ENCODE data around the gene PINLYP.
"Not testable (repeated sequence)": the region's sequence is repeated elsewhere in the genome, so short reads cannot be mapped to it uniquely, and the experiment has no call there.

The PINLYP gene
- total RNA-seq: 0.15 to 1.3 reads per million in 2 donors

DNA sequence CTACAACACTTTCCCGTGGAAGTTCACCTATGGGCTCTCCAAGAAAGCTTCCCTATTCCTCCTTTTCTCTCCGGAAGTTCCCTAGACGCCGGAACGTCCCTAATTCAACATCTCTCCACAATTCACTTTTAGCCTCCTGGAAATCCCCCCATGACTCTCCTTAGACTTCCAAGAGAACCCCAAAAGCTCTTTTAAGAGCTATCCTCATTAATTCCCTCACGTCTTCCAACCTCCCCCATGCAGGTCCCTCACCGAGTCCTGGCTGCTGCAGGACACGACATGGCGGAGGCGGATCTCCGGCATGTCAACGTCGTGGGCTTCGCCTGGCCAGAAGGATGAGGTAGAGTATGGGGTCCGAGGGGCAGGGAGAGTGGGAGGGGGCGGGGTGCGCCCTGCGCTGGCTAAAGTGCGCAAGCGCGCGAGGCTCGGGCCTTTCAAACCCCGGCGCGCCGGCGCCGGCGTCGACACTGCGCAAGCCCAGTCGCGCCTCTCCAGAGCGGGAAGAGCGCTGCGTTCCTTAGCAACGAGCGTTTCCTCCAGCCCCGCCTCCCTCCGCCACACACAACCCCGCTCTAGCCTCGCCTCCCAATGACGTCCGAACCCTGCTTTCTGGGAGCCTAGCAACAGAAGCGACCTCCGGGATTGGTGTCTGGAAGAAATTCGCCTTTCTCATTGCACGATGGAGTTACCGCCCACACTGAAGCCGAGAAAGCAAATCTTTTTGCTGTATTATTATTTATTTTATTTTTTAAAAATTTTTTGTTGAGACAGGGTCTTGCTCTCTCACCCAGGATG lies at the start of gene PINLYP, which contains the start of gene XRCC1:
PINLYP (plus strand) TSS at position 646 of the 795 bp plus-strand sequence. CDS start 1,391 bp downstream, outside the sequence.
XRCC1 (minus strand) TSS at position 372 of the 795 bp plus-strand sequence; CDS start at position 303, 69 bp downstream.
- DNase-seq: peak; percentile 89

DNA sequence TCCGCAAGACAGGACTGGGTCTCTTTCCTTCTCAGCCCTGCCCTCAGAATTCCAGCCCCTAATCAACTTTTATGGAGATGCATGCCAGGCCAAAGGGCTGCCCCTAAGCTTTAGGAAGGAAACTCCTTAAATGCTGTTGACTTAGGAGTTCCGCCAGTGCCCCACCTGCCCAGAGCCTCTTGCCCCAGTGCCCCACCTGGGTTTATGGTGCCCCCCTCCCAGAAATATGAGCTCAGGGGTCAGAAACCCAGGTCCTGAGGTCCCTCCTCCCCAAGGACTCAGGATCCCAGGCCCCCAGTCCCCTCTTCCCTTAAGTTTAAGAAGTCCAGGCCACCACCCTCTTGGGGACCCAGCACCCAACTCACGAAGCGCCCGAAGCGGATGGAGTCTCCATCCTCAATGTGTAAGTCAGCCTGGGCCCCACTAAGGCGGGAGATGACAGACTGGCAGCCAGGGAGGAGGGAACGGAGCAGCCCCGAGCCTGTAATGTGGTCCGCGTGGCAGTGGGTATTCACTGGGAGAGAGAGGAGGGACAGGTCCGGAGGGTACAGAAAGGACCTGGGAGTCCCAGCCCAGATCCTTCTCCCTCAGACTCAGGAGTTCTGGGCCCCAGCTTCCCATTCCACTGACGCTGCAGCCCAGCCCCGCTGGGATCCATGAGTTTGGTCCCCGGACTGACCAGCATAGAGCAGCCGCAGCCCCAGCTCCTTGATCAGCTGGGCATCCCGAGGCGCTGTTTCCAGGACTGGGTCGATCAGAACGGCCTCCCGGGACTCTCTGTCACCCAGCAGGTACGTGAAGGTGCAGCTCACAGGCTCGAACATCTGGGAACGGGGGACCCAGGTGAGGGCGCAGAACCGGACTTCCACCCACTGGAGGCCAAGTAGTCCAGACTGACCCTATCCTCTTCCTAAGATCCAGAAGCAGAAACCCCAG lies 49.5 kb upstream of the PINLYP start:
- DNase-seq: no peak

DNA sequence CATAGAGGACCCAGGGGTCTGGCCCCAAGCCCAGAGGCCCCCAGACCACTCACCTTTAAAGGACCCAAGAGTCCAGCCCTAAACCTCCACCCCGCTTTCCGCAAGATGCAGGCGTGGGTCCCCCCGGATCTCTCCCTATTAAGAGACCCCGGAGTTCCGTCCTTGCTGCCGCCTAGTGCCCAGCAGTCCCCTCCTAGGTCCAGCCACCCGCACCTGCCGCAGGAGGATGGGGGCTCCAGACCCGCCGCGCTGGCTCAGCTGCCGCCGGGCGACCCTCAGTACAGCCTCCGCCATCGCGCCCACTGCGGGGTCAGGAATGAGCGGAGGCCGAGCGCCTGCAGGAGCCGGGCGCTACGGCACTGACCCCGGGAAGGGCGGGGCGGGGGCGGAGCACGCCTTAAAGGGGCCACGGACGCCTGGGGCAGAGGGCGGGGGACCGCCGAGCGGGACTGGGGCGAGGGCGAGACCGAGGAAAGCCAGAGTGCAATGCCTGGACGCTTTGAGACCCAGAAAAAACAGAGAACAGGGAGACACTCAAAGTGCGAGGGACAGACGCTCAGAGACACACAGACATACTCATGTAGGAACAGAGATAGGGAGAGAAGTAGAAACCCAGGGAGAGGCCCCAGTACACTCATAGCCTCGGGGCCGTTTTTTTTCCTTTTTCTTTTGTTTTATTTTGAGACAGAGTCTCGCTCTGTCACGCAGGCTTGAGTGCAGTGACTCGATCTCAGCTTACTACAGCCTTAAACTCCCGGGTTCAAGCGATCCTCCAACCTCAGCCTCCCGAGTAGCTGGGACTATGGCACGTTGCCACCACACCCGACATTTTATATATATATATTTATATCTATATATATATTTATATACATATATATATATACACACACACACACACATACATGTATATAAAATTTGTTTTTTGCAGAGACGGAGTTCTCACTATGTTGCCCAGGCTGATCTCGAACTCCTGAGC lies 48.4 kb upstream of the PINLYP start, which contains the start of gene ETHE1:
ETHE1 (minus strand) TSS at position 318 of the 976 bp plus-strand sequence; CDS start at position 294, 24 bp downstream.
- DNase-seq: peak; percentile 60

- no peak for DNase-seq
Measured at GRCh38 chr19:43527860-43528622, 47.6 kb upstream of the PINLYP start.

DNA sequence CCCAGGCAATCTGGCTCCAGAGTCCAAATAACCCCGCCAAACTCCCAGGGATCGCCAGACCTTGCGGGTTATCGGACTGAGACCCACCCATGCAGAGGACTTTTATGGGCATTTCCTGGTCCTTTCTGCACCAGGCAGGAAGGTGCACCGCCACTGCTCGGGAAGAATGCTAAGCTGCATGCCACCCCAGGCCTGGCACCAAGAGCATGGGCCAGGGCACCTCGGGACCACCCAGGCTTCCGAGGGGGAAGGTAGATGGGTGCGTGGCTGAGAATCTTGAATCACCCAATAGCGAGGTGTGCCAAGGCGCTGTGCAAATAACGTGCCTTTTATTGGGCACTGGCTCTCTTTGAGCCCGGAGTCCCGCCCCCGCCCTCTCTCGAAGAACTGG lies 43.0 kb upstream of the PINLYP start:
- no peak for DNase-seq

- DNase-seq: peak; percentile 60
Measured at GRCh38 chr19:43532962-43533545, 42.5 kb upstream of the PINLYP start, which contains the start of gene ZNF575. ZNF575 (plus strand) TSS chr19:43533188; CDS start chr19:43534423, 1,235 bp downstream.

DNA sequence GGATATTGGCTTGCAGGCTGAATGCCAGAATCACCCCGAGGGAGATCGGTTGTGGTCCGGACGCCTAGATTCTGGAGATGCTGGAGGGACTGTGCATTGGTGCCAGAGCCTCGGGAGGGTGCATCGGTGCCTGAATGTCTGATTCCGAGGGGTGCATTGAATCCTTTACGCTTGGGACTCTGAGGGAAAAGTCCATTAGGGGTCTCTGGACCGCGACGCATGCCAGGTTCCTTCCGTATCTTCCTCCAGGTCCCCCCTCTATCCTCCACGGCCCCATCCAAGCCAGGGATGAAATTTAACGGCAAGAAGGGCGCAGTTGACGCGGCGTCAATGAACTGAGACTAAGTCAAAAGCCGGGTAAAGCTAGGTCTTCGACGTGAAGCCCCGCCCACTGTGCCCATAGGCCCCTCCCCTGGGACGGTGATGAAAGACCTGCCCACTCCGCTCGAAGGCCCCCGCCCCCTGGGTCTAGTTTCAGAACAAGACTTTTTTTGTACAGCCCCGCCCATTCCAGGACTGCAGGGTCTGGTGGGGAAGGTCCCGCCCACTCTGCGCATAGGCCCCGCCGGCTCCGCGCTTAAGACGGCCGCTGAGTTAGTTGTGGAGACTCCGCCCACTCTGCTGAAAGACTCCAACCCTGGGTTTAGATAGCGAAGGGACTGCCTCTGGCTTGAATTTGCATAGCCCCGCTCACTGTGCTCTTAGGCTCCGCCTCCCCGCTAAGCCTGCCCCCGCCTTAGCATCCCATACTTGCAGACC lies 41.9 kb upstream of the PINLYP start:
- peak; percentile 68 for DNase-seq

- DNase-seq: peak; percentile 49
Measured at GRCh38 chr19:43534305-43534815, 41.2 kb upstream of the PINLYP start.

DNA sequence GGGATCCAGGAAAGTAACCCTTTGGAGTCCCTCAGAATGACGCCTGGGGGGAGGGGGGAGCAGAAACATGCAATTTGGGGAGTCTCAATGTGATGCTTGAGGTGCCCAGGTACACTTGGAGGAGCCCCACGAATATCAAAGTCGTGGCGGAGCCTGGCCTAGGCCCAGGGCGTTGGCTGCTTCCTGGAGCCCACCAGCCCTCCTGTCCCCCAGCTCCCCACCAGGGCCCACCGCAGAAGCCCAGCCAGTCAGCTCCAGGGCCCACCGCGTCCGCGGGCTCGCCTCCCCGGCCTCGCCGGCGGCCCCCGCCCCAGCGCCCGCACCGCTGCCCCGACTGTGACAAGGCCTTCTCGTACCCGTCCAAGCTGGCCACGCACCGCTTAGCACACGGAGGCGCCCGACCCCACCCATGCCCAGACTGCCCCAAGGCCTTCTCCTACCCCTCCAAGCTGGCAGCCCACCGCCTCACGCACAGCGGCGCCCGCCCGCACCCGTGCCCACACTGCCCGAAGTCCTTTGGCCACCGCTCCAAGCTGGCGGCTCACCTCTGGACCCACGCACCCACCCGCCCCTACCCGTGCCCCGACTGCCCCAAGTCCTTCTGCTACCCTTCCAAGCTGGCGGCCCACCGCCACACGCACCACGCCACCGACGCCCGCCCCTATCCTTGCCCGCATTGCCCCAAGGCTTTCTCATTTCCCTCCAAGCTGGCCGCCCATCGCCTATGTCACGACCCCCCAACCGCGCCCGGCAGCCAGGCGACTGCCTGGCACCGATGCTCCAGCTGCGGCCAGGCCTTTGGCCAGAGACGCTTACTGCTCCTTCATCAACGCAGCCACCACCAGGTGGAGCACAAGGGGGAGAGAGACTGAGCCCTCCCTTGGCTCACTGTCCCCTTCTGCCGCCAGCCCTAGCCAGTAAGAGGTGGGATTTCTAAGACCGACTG lies 40.5 kb upstream of the PINLYP start:
- DNase-seq: no peak

DNA sequence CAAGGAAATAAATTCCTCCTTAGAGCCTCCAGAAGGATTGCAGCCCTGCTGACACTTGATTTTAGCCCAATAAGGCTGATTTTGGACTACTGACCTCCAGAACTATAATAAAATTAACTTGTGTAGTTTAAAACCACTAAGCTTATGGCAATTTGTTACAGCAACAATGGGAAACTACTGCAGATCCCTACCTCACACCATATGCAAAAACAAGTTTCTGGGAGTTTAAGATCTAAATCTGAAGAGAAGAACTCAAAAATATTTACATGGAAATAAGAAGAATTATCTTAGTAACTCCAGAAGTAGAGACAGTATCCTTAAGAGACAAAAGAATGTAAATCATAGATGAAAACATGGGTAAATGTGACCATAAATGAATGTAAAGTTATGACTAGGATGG lies 36.7 kb upstream of the PINLYP start:
- no peak for DNase-seq

DNA sequence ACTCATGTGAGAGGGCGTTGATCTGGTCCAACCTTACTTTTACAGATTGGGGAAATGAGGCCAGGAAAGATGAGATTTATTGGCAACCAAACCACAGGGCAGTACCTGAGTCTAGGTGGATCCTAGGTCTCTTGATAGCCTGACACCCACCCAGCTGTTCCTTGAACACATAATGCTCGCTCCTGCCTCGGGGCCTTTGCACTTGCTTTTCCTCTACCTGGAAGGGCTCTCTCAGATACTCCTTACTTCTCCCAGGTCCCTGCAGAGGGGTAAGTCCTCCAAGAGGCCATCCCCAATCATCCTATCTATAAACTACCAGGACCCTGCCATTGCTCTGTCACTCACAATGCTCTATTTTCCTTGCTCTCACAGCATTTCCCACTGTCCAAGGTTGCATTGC lies 35.2 kb upstream of the PINLYP start:
- DNase-seq: no peak

DNA sequence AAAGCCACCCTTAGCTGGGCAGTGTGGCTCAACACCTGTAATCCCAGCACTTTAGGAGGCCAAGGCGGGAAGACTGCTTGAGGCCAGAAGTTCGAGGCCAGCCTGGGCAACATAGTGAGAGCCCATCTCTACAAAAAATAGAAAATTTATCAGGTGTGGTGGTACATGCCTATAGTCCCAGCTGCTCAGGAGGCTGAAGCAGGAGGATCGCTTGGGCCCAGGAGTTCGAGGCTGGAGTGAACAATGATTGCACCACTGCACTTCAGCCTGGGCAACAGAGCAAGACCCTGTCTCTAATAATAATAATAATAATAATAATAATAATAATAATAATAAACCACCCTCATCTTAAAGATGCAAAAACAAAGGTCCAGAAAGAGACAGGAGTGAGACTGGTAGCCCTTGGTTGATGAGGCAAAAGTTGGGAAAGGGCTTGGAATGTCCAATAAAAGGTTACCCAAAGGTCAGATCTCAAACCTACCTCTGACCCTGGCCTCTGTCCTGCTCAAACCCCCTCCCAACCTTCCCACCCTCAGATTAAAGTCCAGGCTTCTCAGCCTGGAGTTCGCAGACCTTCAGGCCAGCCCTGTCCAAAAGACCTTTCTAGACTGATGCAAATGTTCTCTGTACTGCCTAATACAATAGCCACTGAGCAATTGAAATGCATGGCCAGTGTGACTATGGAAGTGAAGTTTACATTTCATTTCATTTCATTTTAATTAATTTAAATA lies 33.5 kb upstream of the PINLYP start:
- no peak for DNase-seq

DNA sequence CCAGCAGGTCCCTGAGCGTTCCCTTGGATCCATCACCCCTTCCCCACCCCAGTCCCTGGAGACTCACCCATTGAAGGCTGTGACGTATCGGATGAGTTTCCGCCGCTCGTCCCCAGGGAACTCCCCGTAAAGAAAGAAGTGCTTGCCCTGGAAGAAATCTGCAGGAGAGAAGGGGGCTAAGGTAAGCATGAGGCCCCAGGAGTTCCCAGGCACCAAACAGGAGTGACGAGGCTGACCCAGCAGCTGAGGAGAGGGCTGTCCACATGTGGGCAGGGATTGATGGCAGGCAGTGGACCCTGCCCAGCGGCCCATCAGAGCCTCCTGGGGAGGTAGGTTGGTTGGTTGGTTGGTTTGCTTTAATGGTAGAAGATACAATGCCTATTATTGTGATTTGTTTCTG lies 31.5 kb upstream of the PINLYP start:
- DNase-seq: no peak

DNA sequence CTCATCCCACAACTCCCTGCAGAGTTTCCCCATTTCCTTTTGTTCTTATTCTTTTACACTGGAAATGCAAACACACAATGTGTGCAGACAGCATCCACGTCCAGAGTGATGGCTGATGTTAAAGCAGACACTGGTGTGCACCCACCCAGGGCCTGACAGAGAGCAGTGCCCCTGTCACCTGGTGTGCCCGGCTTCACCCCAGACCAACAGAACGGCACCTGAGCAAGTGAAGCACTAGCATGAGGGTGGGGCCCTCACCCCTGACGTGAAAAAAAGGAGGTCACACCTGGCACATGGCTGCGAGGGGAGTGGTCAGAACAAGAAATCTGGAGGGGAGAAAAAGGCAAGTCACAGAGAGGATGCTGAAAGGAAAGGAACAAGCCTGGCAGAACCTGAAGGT lies 30.3 kb upstream of the PINLYP start:
- no peak for DNase-seq

GRCh38 chr19:43545981-43546380 lies 29.6 kb upstream of the PINLYP start:
- DNase-seq: no peak

GRCh38 chr19:43546581-43546980 lies 29.0 kb upstream of the PINLYP start:
- no peak for DNase-seq

GRCh38 chr19:43547926-43548325 lies 27.7 kb upstream of the PINLYP start:
- not testable (repeated sequence) for DNase-seq

DNA sequence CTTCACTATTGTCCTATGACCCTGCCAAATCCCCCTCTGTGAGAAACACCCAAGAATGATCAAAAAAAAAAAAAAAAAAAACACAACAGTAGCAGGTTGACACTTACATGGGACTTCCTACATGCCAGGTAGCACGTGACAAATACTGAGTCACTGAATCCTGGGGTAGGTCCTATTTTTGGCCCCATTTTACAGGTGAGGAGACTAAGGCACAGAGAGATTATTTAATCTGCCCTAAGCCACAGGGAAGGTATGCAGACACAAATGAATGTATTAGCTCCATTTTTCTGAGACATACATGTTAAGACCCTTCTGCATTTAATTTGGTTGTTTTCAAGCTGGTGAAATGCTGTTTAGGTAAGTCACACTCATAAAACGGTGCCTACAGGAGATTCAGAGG lies 26.9 kb upstream of the PINLYP start:
- no peak for DNase-seq
